ENCODE results near the gene KRTAP12-2.

Gene KRTAP12-2, protein sequence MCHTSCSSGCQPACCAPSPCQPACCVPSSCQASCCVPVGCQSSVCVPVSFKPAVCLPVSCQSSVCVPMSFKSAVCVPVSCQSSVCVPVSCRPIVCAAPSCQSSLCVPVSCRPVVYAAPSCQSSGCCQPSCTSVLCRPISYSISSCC

DNA sequence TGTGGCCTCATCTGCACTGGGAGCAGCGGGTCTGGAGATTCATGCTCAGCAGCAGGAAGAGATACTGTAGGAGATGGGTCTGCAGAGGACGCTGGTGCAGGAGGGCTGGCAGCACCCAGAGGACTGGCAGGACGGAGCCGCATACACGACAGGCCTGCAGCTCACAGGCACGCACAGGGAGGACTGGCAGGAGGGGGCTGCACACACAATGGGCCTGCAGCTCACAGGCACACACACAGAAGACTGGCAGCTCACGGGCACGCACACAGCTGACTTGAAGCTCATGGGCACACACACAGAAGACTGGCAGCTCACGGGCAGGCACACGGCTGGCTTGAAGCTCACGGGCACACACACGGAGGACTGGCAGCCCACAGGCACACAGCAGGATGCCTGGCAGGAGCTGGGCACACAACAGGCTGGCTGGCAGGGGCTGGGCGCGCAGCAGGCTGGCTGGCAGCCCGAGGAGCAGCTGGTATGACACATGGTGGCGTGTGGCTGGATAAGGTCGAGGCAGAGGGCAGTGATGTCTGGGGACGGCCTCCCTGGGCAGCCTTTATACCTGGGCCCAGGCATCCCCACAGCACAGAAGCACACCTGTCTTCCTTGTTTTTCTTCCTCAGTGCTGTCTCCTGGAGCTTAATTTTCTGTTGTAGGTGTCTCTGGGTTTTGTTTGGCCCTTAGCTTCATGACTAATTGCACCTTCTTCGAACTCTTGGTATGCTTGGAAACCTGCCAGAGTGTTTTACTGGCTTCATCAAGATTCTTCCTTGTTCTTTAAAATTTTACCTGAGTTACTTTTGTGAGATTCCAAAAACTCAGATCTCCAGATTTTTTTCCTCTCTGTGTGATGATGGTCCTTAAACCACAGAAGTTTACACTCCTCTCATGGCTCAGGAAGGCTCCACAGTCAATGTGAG lies at the start of gene KRTAP12-2:
KRTAP12-2 (minus strand) TSS at position 527 of the 920 bp plus-strand sequence; CDS start at position 486, 41 bp downstream.
- peaks cover 25% of the 10 kb centered on the region for H3K9me3 ChIP-seq (ENCODE audit: severe bottlenecking)
- no peak for DNase-seq
- H3K36me3 ChIP-seq, result no peaks in the 10 kb centered on the region
- H3K27ac ChIP-seq, result no peak within 1 kb of the TSS
- H3K27me3 ChIP-seq (ENCODE audit: insufficient read depth, low read depth, severe bottlenecking), result no peaks in the 10 kb centered on the region
- H3K4me3 ChIP-seq (ENCODE audit: low read depth, low read length), result no peak within 1 kb of the TSS
- TF ChIP-seq, protein P1, sequence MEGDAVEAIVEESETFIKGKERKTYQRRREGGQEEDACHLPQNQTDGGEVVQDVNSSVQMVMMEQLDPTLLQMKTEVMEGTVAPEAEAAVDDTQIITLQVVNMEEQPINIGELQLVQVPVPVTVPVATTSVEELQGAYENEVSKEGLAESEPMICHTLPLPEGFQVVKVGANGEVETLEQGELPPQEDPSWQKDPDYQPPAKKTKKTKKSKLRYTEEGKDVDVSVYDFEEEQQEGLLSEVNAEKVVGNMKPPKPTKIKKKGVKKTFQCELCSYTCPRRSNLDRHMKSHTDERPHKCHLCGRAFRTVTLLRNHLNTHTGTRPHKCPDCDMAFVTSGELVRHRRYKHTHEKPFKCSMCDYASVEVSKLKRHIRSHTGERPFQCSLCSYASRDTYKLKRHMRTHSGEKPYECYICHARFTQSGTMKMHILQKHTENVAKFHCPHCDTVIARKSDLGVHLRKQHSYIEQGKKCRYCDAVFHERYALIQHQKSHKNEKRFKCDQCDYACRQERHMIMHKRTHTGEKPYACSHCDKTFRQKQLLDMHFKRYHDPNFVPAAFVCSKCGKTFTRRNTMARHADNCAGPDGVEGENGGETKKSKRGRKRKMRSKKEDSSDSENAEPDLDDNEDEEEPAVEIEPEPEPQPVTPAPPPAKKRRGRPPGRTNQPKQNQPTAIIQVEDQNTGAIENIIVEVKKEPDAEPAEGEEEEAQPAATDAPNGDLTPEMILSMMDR (IDR thresholded peaks at IDR 0.05; ENCODE audit: low read depth, low read length), result no peak

GRCh38 chr21:44714905-44715304 lies 48.2 kb upstream of the KRTAP12-2 start:
- no peak overlapping the region for H3K4me3 ChIP-seq (ENCODE audit: low read depth, low read length)

GRCh38 chr21:44713846-44714245 lies 47.1 kb upstream of the KRTAP12-2 start:
- TF ChIP-seq, protein P1 (IDR thresholded peaks at IDR 0.05; ENCODE audit: low read depth, low read length), result no peak
- Histone ChIP-seq H3K27me3 (ENCODE audit: insufficient read depth, low read depth, severe bottlenecking) (no peaks in the 10 kb centered on the region), H3K36me3 (no peaks in the 10 kb centered on the region), H3K27ac (no peak overlapping the region), H3K4me3 (ENCODE audit: low read depth, low read length) (no peak overlapping the region), H3K9me3 (ENCODE audit: severe bottlenecking) (no peaks in the 10 kb centered on the region)
- peak; percentile 4 for DNase-seq

More at GRCh38 chr21:44714905-44715304, 48.2 kb upstream of the KRTAP12-2 start:
- peak; percentile 6 for DNase-seq
- H3K36me3 ChIP-seq, result no peaks in the 10 kb centered on the region
- TF ChIP-seq, protein P1 (IDR thresholded peaks at IDR 0.05; ENCODE audit: low read depth, low read length), result no peak
- H3K27me3 ChIP-seq (ENCODE audit: insufficient read depth, low read depth, severe bottlenecking), result no peaks in the 10 kb centered on the region
- H3K9me3 ChIP-seq (ENCODE audit: severe bottlenecking), result no peaks in the 10 kb centered on the region
- H3K27ac ChIP-seq, result no peak overlapping the region

DNA sequence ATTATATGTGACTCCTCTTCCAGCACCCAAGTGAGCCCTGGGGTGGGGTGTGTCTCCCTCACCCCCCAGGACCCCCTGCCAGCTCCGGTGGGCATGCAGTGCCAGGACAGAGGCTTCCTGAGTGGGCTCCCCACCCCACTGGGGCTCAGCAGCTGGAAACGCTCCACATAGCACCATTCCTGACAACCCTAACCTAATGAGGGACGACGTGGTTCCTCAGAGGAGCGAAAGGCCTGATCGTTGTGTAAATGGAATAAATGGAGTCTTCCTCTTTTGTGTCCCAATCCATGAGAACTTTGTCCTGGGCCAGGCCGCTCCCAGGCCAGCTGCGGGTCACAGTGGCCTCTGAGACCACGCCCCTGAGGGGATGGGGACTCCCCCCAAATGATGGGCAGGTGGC lies 46.4 kb upstream of the KRTAP12-2 start:
- DNase-seq, result peak; percentile 6
- H3K27ac ChIP-seq, result no peak overlapping the region
- no peaks in the 10 kb centered on the region for H3K9me3 ChIP-seq (ENCODE audit: severe bottlenecking)
- H3K27me3 ChIP-seq (ENCODE audit: insufficient read depth, low read depth, severe bottlenecking), result no peaks in the 10 kb centered on the region
- no peaks in the 10 kb centered on the region for H3K36me3 ChIP-seq
- no peak overlapping the region for H3K4me3 ChIP-seq (ENCODE audit: low read depth, low read length)
- TF ChIP-seq, protein P1 (IDR thresholded peaks at IDR 0.05; ENCODE audit: low read depth, low read length), result no peak

- peak; percentile 4 for DNase-seq
- no peak overlapping the region for H3K4me3 ChIP-seq (ENCODE audit: low read depth, low read length)
- TF ChIP-seq, protein P1 (IDR thresholded peaks at IDR 0.05; ENCODE audit: low read depth, low read length), result no peak
- H3K36me3 ChIP-seq, result no peaks in the 10 kb centered on the region
- H3K9me3 ChIP-seq (ENCODE audit: severe bottlenecking), result no peaks in the 10 kb centered on the region
- no peak overlapping the region for H3K27ac ChIP-seq
- H3K27me3 ChIP-seq (ENCODE audit: insufficient read depth, low read depth, severe bottlenecking), result no peaks in the 10 kb centered on the region
Observed at GRCh38 chr21:44712203-44713028, 45.7 kb upstream of the KRTAP12-2 start.
